ENCODE results near the gene ATOH8. TPM values are rescaled to one million over a fixed set of nuclear protein-coding genes. Genes with fewer than 3 reads are reported as not detected.
A peak's percentile ranks its signal among the peaks of the same experiment; 100 is the strongest.

The ATOH8 gene
- total RNA-seq, 1 experiment from 2014 or later, result 0.81 TPM

GRCh38 chr2:85774126-85774978 lies 20.6 kb downstream of the ATOH8 start:
- no peak for DNase-seq (ENCODE audit: low spot score)
- no peak for ATAC-seq
- Mint-ChIP-seq H3K27me3 (ENCODE audit: low read depth) (peaks cover 20% of the 10 kb centered on the region), H3K4me3 (no peak overlapping the region), H3K36me3 (no peaks in the 10 kb centered on the region), H3K27ac (no peak overlapping the region), H3K9me3 (no peaks in the 10 kb centered on the region), H3K4me1 (peaks cover 40% of the 10 kb centered on the region)
- TF ChIP-seq ZNF263 (CRISPR knock-in tag; IDR thresholded peaks at IDR 0.05; ENCODE audit: low read depth), result no peak
- no peak for TF ChIP-seq KAT7 (CRISPR knock-in tag; IDR thresholded peaks at IDR 0.05; ENCODE audit: borderline replicate concordance)
- no peak for TF ChIP-seq NR2C2 (CRISPR knock-in tag; IDR thresholded peaks at IDR 0.05)
- TF ChIP-seq TEAD1 (CRISPR knock-in tag; IDR thresholded peaks at IDR 0.05), result no peak
- TF ChIP-seq CREM (CRISPR knock-in tag; IDR thresholded peaks at IDR 0.05), result no peak
- no peak for TF ChIP-seq MYBL2 (CRISPR knock-in tag; IDR thresholded peaks at IDR 0.05)
- TF ChIP-seq CREB1 (CRISPR knock-in tag; IDR thresholded peaks at IDR 0.05), result no peak
- no peak for TF ChIP-seq TEAD4 (CRISPR knock-in tag; IDR thresholded peaks at IDR 0.05)
- ChIA-PET CTCF (interaction anchor here (0.9 to 7.1 kb wide), 6 partner anchors 22 to 53 kb away, joined by 3 to 126 read pairs (median 3); partner anchors contain the start of gene ATOH8), POLR2A (no interaction called here)

GRCh38 chr2:85775406-85776381 lies 21.9 kb downstream of the ATOH8 start:
- H3K27ac Mint-ChIP-seq, result no peak overlapping the region
- no peaks in the 10 kb centered on the region for H3K36me3 Mint-ChIP-seq
- peaks cover 20% of the 10 kb centered on the region for H3K27me3 Mint-ChIP-seq (ENCODE audit: low read depth)
- POLR2A ChIA-PET, result no interaction called here
- no peak for TF ChIP-seq FOXP1 (CRISPR knock-in tag; IDR thresholded peaks at IDR 0.05; ENCODE audit: borderline replicate concordance)
- peak; percentile 81 for TF ChIP-seq GTF2I (CRISPR knock-in tag; conservative IDR thresholded peaks at IDR 0.05)
- CTCF ChIA-PET, result interaction anchor here (1.2 to 1.3 kb wide), 2 partner anchors 17 to 52 kb away, joined by 3 to 4 read pairs; no protein-coding TSS in a partner anchor
- no peak for DNase-seq (ENCODE audit: low spot score)
- peaks cover 30% of the 10 kb centered on the region for H3K4me1 Mint-ChIP-seq
- no peak for ATAC-seq
- H3K4me3 Mint-ChIP-seq, result no peak overlapping the region
- no peaks in the 10 kb centered on the region for H3K9me3 Mint-ChIP-seq

GRCh38 chr2:85776672-85777071 lies 22.9 kb downstream of the ATOH8 start:
- DNase-seq (ENCODE audit: low spot score), result no peak
- Mint-ChIP-seq H3K36me3 (no peaks in the 10 kb centered on the region), H3K9me3 (no peaks in the 10 kb centered on the region), H3K4me1 (peaks cover 21% of the 10 kb centered on the region), H3K4me3 (no peak overlapping the region), H3K27ac (no peak overlapping the region), H3K27me3 (ENCODE audit: low read depth) (peaks cover 11% of the 10 kb centered on the region)
- CTCF ChIA-PET, result interaction anchor here (1.3 kb wide), 1 partner anchor 18 kb away, joined by 4 read pairs; no protein-coding TSS in a partner anchor
- no peak for ATAC-seq
- POLR2A ChIA-PET, result interaction anchor here (1.6 kb wide), 1 partner anchor 10 kb away, joined by 4 read pairs; no protein-coding TSS in a partner anchor
- TF ChIP-seq IRF1 (CRISPR knock-in tag; IDR thresholded peaks at IDR 0.05) (no peak), NR1H2 (CRISPR knock-in tag; IDR thresholded peaks at IDR 0.05) (no peak), FOXJ3 (CRISPR knock-in tag; IDR thresholded peaks at IDR 0.05; ENCODE audit: borderline replicate concordance) (no peak), PREB (CRISPR knock-in tag; IDR thresholded peaks at IDR 0.05; ENCODE audit: borderline replicate concordance) (no peak), ZNF423 (CRISPR knock-in tag; IDR thresholded peaks at IDR 0.05) (no peak), NFATC4 (CRISPR knock-in tag; IDR thresholded peaks at IDR 0.05) (no peak), ELF4 (CRISPR knock-in tag; IDR thresholded peaks at IDR 0.05; ENCODE audit: low read depth) (no peak), ESRRA (CRISPR knock-in tag; IDR thresholded peaks at IDR 0.05; ENCODE audit: borderline replicate concordance) (no peak), CTCF (IDR thresholded peaks at IDR 0.05) (no peak), ZNF232 (CRISPR knock-in tag; IDR thresholded peaks at IDR 0.05) (no peak), KAT7 (CRISPR knock-in tag; IDR thresholded peaks at IDR 0.05; ENCODE audit: borderline replicate concordance) (no peak), MXD4 (CRISPR knock-in tag; IDR thresholded peaks at IDR 0.05; ENCODE audit: borderline replicate concordance) (no peak), NR2C2 (CRISPR knock-in tag; IDR thresholded peaks at IDR 0.05) (no peak), ZNF317 (CRISPR knock-in tag; IDR thresholded peaks at IDR 0.05; ENCODE audit: borderline replicate concordance, low read depth) (no peak), ZNF121 (CRISPR knock-in tag; IDR thresholded peaks at IDR 0.05) (no peak), SMAD4 (CRISPR knock-in tag; IDR thresholded peaks at IDR 0.05) (no peak), ATF2 (CRISPR knock-in tag; IDR thresholded peaks at IDR 0.05; ENCODE audit: borderline replicate concordance, low read depth) (no peak)
